ENCODE measurements around the gene PDE9A.
"Not testable (repeated sequence)": the region's sequence is repeated elsewhere in the genome, so short reads cannot be mapped to it uniquely, and the experiment has no call there.

The PDE9A gene

GRCh38 chr21:42653231-42654061 is at the start of gene PDE9A:
Gene PDE9A, plus strand, starts transcription at chr21:42653621. Its CDS starts 194 bp downstream, at chr21:42653815.
- DNase-seq (ENCODE audit: low spot score): no peak

- DNase-seq (ENCODE audit: low spot score): no peak
Measured at GRCh38 chr21:42607102-42607501, 46.3 kb upstream of the PDE9A start.

- no peak for DNase-seq (ENCODE audit: low spot score)
Measured at GRCh38 chr21:42607525-42608102, 45.8 kb upstream of the PDE9A start.

- no peak for DNase-seq (ENCODE audit: low spot score)
Measured at GRCh38 chr21:42608446-42608845, 45.0 kb upstream of the PDE9A start.

- DNase-seq (ENCODE audit: low spot score): no peak
Measured at GRCh38 chr21:42609811-42610210, 43.6 kb upstream of the PDE9A start.

GRCh38 chr21:42611852-42612251 is 41.6 kb upstream of the PDE9A start:
- DNase-seq (ENCODE audit: low spot score): no peak

GRCh38 chr21:42612390-42612789 is 41.0 kb upstream of the PDE9A start:
- no peak for DNase-seq (ENCODE audit: low spot score)

GRCh38 chr21:42613756-42614155 is 39.7 kb upstream of the PDE9A start:
- no peak for DNase-seq (ENCODE audit: low spot score)

GRCh38 chr21:42614396-42614795 is 39.0 kb upstream of the PDE9A start:
- DNase-seq (ENCODE audit: low spot score): no peak

GRCh38 chr21:42614811-42615351 is 38.5 kb upstream of the PDE9A start:
- DNase-seq (ENCODE audit: low spot score): no peak

- DNase-seq (ENCODE audit: low spot score): not testable (repeated sequence)
Measured at GRCh38 chr21:42615377-42615776, 38.0 kb upstream of the PDE9A start.

GRCh38 chr21:42615924-42616323 is 37.5 kb upstream of the PDE9A start:
- no peak for DNase-seq (ENCODE audit: low spot score)

GRCh38 chr21:42616446-42616845 is 37.0 kb upstream of the PDE9A start:
- no peak for DNase-seq (ENCODE audit: low spot score)

- DNase-seq (ENCODE audit: low spot score): no peak
Measured at GRCh38 chr21:42616941-42617340, 36.5 kb upstream of the PDE9A start.

GRCh38 chr21:42617486-42617885 is 35.9 kb upstream of the PDE9A start:
- DNase-seq (ENCODE audit: low spot score): no peak

GRCh38 chr21:42618707-42619102 is 34.7 kb upstream of the PDE9A start:
- DNase-seq (ENCODE audit: low spot score): no peak

- DNase-seq (ENCODE audit: low spot score): no peak
Measured at GRCh38 chr21:42619166-42619565, 34.3 kb upstream of the PDE9A start.

- DNase-seq (ENCODE audit: low spot score): no peak
Measured at GRCh38 chr21:42619841-42620240, 33.6 kb upstream of the PDE9A start.

- DNase-seq (ENCODE audit: low spot score): no peak
Measured at GRCh38 chr21:42621166-42621818, 32.1 kb upstream of the PDE9A start.

GRCh38 chr21:42621819-42622177 is 31.6 kb upstream of the PDE9A start:
- DNase-seq (ENCODE audit: low spot score): no peak

GRCh38 chr21:42622284-42622683 is 31.1 kb upstream of the PDE9A start:
- DNase-seq (ENCODE audit: low spot score): no peak

GRCh38 chr21:42623694-42624093 is 29.7 kb upstream of the PDE9A start:
- DNase-seq (ENCODE audit: low spot score): no peak
